ENCODE measurements around the gene ZNF366. TPM values are rescaled to one million over a fixed set of nuclear protein-coding genes. Genes with fewer than 3 reads are reported as not detected.

Gene ZNF366
- total RNA-seq, 4 donors from 2014 or later: 1.3 to 14.7 (median 3.0) TPM

DNA sequence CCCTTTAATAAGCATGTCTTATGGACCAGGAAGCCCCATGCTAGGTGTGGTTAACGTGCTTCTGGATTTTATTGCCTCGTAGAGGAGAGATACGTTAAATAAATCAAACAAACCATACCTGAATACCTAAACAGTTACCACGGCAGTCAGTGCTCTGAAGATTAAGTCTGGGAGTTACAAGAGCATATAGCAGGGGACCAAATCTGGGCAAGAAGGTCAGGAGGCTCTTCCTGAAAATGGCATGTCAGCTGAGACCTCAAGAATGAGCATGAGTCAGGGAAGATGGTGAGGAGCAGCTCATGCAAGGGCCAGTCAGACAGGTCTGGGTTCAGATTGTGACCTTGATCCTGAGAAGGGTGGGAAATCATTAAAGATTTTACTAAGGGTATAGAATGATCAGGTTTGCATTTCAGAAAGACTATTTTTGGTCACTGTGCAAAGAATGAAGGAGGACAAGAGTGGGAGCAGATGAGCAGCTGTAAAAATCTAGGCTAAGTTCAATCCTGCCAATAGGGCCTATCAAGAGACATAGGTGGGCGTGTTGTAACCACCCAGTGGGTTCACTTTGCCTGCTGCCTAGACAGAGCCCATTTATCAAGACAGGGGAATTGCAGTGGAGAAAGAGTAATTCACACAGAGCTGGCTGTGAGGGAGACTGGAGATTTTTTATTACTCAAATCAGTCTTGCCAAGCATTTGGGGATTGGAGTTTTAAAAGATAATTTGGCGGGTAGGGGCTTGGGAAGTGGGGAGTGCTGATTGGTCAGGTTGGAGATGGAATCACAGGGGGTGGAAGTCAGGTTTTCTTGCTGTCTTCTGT is 4.8 kb upstream of the ZNF366 start:
- DNase-seq: no peak
- intact Hi-C loops (cut with DNase I): no loop called here
- peaks cover 11 to 31% of the 10 kb centered on the region in 2 donors for H3K4me1 ChIP-seq

GRCh38 chr5:72511366-72511765 is 4.2 kb upstream of the ZNF366 start:
- peaks cover 13 to 35% of the 10 kb centered on the region in 2 donors for H3K4me1 ChIP-seq
- no peaks in the 10 kb centered on the region for H3K36me3 ChIP-seq
- 78 to 88% methylated on average over 3 of the region's 3 CpGs for WGBS, 2 donors
- TF ChIP-seq CTCF (IDR thresholded peaks at IDR 0.05) (no peak), POLR2A (IDR thresholded peaks at IDR 0.05) (no peak)
- no peak overlapping the region for H3K27ac ChIP-seq
- no peak overlapping the region for H3K4me3 ChIP-seq (replicated peaks in 1 of 3)
- intact Hi-C loops (cut with DNase I): no loop called here
- DNase-seq: no peak
- no peaks in the 10 kb centered on the region for H3K9me3 ChIP-seq
- no peaks in the 10 kb centered on the region for H3K27me3 ChIP-seq

More for the DNA sequence above, 4.8 kb upstream of the ZNF366 start:
- H3K4me3 ChIP-seq (replicated peaks in 1 of 3): no peak overlapping the region
- H3K27me3 ChIP-seq: no peaks in the 10 kb centered on the region
- no peak overlapping the region for H3K27ac ChIP-seq
- H3K9me3 ChIP-seq: no peaks in the 10 kb centered on the region
- TF ChIP-seq CTCF (IDR thresholded peaks at IDR 0.05) (no peak), POLR2A (IDR thresholded peaks at IDR 0.05) (no peak)
- no peaks in the 10 kb centered on the region for H3K36me3 ChIP-seq
- 93 to 94% methylated on average over 6 of the region's 6 CpGs for WGBS, 2 donors

DNA sequence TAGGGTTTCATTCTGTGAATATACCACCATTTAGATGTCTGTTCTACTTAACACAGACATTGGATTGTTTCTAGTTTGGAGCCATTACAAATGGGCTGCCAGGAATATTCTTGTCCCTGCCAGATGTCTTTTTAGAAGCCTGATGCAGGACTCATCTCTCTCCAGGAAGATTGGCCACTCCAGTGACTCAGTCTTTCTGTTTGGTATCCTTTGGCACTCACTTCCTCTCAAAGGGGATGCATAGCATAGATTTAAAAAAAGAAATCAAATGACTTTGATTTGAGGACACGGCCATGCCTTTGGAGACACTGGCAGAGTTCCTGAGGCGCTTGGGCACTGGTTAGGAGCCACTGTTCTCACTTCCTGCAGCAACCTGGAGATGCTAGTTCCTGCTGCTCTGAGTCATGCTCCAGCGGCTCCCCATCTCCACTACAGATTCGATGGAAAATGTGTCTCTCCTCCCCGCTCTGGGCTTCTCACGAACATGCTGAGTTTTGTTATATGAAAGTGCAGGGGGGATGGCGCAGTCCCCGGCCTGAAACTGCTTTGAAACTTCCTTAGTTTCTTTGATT is 3.5 kb upstream of the ZNF366 start:
- WGBS, 2 donors: 46 to 49% methylated on average over 8 of the region's 8 CpGs
- peaks cover 13 to 35% of the 10 kb centered on the region in 2 donors for H3K4me1 ChIP-seq
- H3K27ac ChIP-seq: peak overlapping the region in 1 of 3 donors; percentile 11
- intact Hi-C loops (cut with DNase I): no loop called here
- no peaks in the 10 kb centered on the region for H3K36me3 ChIP-seq
- no peak for TF ChIP-seq CTCF (IDR thresholded peaks at IDR 0.05)
- no peak for TF ChIP-seq POLR2A (IDR thresholded peaks at IDR 0.05)
- H3K4me3 ChIP-seq (replicated peaks in 1 of 3): no peak overlapping the region
- H3K9me3 ChIP-seq: no peaks in the 10 kb centered on the region
- peak; percentile 25 to 35 for DNase-seq
- no peaks in the 10 kb centered on the region for H3K27me3 ChIP-seq

DNA sequence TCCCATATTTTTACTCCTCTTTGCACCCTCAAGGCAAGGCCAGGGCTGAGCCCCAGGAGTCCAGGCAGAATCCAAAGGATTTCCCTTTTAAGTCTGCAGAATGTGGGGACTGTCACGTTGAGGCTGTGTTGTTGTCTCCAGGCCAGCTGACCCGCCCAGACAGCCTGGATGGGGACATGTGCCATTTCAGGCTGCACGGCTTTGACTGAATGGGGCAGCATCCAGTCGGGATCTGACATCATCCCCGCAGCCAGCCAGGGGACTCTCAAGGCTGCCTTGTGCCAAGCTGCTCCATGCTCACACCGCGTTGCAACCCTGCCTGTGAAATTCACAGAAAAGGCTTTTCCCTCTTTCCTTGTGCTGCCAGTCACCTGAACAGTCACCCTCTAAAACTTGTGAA is 2.2 kb upstream of the ZNF366 start:
- peak overlapping the region in 2 of 3 donors; percentile 10 to 56 for H3K27ac ChIP-seq
- no peak overlapping the region for H3K4me3 ChIP-seq (replicated peaks in 1 of 3)
- no peak for TF ChIP-seq POLR2A (IDR thresholded peaks at IDR 0.05)
- no peaks in the 10 kb centered on the region for H3K36me3 ChIP-seq
- no peaks in the 10 kb centered on the region for H3K9me3 ChIP-seq
- no peaks in the 10 kb centered on the region for H3K27me3 ChIP-seq
- peaks cover 20 to 43% of the 10 kb centered on the region in 2 donors for H3K4me1 ChIP-seq
- intact Hi-C loops (cut with DNase I): no loop called here
- 57 to 79% methylated on average over 6 to 7 of the region's 7 CpGs for WGBS, 2 donors
- DNase-seq: no peak

DNA sequence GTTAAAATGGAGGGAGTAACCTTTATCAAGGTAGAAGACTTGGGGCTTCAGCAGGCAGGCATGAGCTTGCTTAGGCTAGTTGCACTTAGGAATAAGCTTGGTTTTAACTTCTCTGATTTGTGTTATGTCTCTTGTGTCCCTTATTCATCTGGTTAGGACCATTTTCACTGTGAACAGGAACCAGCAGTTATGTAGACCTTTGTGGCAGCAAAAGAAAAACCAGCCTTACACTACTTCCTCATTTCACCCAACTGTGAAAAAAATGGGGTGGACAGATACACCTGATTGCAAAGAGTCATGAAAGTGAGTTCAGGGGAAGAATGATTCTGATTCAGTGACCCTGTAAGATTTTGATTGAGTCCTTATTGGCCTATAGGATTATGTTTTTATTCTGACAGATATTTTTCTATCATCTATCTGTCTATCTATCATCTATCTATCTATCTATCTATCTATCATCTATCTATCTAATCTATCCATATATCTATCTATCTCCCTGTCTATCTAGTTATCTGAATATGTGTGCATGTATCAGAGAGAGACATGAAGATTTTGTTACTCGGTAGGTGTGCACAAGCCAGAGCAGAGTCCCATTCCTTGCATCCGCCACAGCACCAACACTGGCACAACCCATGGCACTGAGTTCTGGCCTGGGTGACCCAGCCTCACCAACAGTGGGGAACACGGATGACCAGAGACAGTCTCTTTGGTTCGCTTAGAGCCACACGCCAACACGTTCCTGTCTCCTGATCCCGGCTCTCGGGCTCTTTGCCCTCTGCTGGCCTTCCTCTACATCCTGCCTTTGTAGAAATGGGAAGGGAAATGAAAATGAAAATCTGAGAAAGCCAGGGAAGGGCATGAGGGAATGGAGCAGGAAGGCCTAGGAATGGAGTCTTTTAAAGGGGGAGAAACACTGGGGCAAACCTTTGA is 1.3 kb upstream of the ZNF366 start:
- Histone ChIP-seq H3K4me1 (peaks cover 21 to 52% of the 10 kb centered on the region in 2 donors), H3K27me3 (no peaks in the 10 kb centered on the region), H3K27ac (peak overlapping the region; percentile 4 to 72 (median 56)), H3K9me3 (no peaks in the 10 kb centered on the region), H3K4me3 (replicated peaks in 1 of 3) (no peak overlapping the region), H3K36me3 (no peaks in the 10 kb centered on the region)
- 80 to 83% methylated on average over 8 of the region's 8 CpGs for WGBS, 2 donors
- no peak for TF ChIP-seq CTCF (IDR thresholded peaks at IDR 0.05)
- no peak for TF ChIP-seq POLR2A (IDR thresholded peaks at IDR 0.05)
- intact Hi-C loops (cut with DNase I): no loop called here
- no peak for DNase-seq
